Measurements from ENCODE around the gene PODXL.

Gene PODXL

DNA sequence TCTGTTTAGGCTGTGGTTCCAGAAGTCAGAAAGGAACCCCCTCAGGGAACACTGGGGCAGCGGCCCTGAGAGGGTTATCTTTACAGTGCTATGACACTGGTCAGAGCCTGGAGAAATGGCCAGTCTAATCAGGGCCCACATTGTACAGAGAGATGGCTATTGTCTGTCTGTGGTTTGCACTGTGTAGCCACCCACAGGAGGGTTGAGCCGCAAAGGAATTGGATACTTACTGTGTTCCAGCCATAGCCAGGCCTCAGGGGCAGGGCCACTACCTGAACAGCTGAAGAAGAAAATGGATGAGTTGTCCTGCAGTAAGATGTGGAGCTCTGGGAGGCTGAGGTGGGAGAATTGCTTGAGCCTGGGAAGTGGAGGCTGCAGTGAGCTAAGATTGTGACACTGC lies 47.5 kb upstream of the PODXL start:
- H3K27ac ChIP-seq (ENCODE audit: low read depth, low read length), result no peak overlapping the region
- H3F3A ChIP-seq (ENCODE audit: insufficient read depth), result no peaks in the 10 kb centered on the region
- no peak overlapping the region for H3K4me2 ChIP-seq (ENCODE audit: low read depth, low read length, poor library complexity, severe bottlenecking)
- H2AFZ ChIP-seq (ENCODE audit: low read depth, low read length, severe bottlenecking), result no peak overlapping the region
- H3K36me3 ChIP-seq (ENCODE audit: low read length), result no peaks in the 10 kb centered on the region
- no peaks in the 10 kb centered on the region for H4K20me1 ChIP-seq (ENCODE audit: low read depth, low read length)
- TF ChIP-seq EZH2phosphoT487 (conservative IDR thresholded peaks at IDR 0.05; ENCODE audit: low read length), result no peak
- TF ChIP-seq, protein P1, sequence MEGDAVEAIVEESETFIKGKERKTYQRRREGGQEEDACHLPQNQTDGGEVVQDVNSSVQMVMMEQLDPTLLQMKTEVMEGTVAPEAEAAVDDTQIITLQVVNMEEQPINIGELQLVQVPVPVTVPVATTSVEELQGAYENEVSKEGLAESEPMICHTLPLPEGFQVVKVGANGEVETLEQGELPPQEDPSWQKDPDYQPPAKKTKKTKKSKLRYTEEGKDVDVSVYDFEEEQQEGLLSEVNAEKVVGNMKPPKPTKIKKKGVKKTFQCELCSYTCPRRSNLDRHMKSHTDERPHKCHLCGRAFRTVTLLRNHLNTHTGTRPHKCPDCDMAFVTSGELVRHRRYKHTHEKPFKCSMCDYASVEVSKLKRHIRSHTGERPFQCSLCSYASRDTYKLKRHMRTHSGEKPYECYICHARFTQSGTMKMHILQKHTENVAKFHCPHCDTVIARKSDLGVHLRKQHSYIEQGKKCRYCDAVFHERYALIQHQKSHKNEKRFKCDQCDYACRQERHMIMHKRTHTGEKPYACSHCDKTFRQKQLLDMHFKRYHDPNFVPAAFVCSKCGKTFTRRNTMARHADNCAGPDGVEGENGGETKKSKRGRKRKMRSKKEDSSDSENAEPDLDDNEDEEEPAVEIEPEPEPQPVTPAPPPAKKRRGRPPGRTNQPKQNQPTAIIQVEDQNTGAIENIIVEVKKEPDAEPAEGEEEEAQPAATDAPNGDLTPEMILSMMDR (IDR thresholded peaks at IDR 0.05; ENCODE audit: insufficient read depth, low read length, poor library complexity, severe bottlenecking), result no peak
- H3K9me2 ChIP-seq (replicated peaks; ENCODE audit: insufficient read depth, low read length), result no peaks in the 10 kb centered on the region
- H3K9me3 ChIP-seq (ENCODE audit: insufficient read depth, low read length), result no peaks in the 10 kb centered on the region
- no peak overlapping the region for H3K4me3 ChIP-seq (ENCODE audit: insufficient read depth, low read length, poor library complexity, severe bottlenecking)
- no peak overlapping the region for H3K9ac ChIP-seq (ENCODE audit: low read length)
- no peaks in the 10 kb centered on the region for H3K27me3 ChIP-seq (ENCODE audit: low read length)
- H3K79me2 ChIP-seq (ENCODE audit: insufficient read depth, low read length), result no peaks in the 10 kb centered on the region

DNA sequence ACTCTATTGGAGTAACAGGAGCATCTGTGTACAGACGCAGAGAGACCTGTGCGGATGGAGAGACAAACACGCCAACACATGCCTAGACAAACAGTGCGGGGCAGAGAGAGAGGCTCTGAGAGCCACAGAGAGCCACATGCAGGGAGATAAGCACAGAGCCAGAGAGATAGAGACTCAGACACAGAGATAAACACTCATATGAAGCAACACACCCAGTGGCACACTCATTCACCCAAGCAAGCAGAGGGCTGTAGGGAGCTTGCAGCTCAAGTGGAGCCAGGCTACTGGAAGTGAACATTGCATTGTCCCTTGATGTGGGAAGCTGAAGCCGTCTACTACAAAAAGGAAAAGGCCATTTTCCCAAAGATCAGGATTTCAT lies 46.6 kb upstream of the PODXL start:
- TF ChIP-seq, protein P1 (IDR thresholded peaks at IDR 0.05; ENCODE audit: insufficient read depth, low read length, poor library complexity, severe bottlenecking), result no peak
- TF ChIP-seq EZH2phosphoT487 (conservative IDR thresholded peaks at IDR 0.05; ENCODE audit: low read length), result no peak
- no peak overlapping the region for H2AFZ ChIP-seq (ENCODE audit: low read depth, low read length, severe bottlenecking)
- no peak overlapping the region for H3K9ac ChIP-seq (ENCODE audit: low read length)
- no peaks in the 10 kb centered on the region for H3K36me3 ChIP-seq (ENCODE audit: low read length)
- H3K4me3 ChIP-seq (ENCODE audit: insufficient read depth, low read length, poor library complexity, severe bottlenecking), result no peak overlapping the region
- H3K9me2 ChIP-seq (replicated peaks; ENCODE audit: insufficient read depth, low read length), result no peaks in the 10 kb centered on the region
- no peaks in the 10 kb centered on the region for H3F3A ChIP-seq (ENCODE audit: insufficient read depth)
- H3K27ac ChIP-seq (ENCODE audit: low read depth, low read length), result no peak overlapping the region
- no peaks in the 10 kb centered on the region for H3K79me2 ChIP-seq (ENCODE audit: insufficient read depth, low read length)
- no peaks in the 10 kb centered on the region for H4K20me1 ChIP-seq (ENCODE audit: low read depth, low read length)
- no peak overlapping the region for H3K4me2 ChIP-seq (ENCODE audit: low read depth, low read length, poor library complexity, severe bottlenecking)
- no peaks in the 10 kb centered on the region for H3K27me3 ChIP-seq (ENCODE audit: low read length)
- no peaks in the 10 kb centered on the region for H3K9me3 ChIP-seq (ENCODE audit: insufficient read depth, low read length)

DNA sequence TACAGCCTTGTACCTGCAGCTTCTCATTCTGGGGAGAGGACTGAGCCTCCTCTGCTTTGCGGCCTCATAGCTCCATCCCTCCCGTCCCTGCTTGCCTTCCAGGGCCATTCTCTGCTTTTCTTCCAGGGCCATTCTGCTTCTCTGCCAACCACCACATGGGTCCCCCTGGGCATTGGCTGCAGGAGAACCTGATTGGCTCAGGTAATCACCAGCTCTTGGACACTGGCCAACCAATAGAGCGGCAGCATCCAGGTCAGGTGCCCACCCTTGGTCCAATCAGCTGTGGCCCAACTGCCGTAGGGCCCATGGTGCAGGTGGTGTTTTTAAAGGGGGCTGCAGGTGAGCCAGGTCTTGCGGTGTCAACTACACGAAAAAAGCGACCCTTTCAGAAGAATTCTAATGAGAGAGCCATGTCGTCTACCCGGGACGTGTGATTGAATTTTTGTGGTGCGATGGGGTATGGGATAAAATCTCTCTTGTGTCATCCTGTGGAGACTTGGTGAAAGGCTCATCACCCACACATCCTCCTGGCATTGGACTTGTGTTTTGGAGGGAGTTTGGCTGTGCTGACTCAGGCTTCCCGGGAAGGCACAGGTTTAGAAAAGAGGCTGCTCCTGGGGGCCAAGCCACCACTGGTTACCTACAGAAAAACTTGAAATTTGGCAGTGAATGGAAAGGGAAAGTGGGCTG lies 46.0 kb upstream of the PODXL start:
- no peaks in the 10 kb centered on the region for H3K9me2 ChIP-seq (replicated peaks; ENCODE audit: insufficient read depth, low read length)
- H3K27me3 ChIP-seq (ENCODE audit: low read length), result no peaks in the 10 kb centered on the region
- H3K4me2 ChIP-seq (ENCODE audit: low read depth, low read length, poor library complexity, severe bottlenecking), result no peak overlapping the region
- H3K27ac ChIP-seq (ENCODE audit: low read depth, low read length), result no peak overlapping the region
- H3K9ac ChIP-seq (ENCODE audit: low read length), result no peak overlapping the region
- no peak overlapping the region for H3K4me3 ChIP-seq (ENCODE audit: insufficient read depth, low read length, poor library complexity, severe bottlenecking)
- TF ChIP-seq, protein P1 (IDR thresholded peaks at IDR 0.05; ENCODE audit: insufficient read depth, low read length, poor library complexity, severe bottlenecking), result no peak
- no peak for TF ChIP-seq EZH2phosphoT487 (conservative IDR thresholded peaks at IDR 0.05; ENCODE audit: low read length)
- H3K36me3 ChIP-seq (ENCODE audit: low read length), result no peaks in the 10 kb centered on the region
- H3K9me3 ChIP-seq (ENCODE audit: insufficient read depth, low read length), result no peaks in the 10 kb centered on the region
- no peaks in the 10 kb centered on the region for H3K79me2 ChIP-seq (ENCODE audit: insufficient read depth, low read length)
- no peaks in the 10 kb centered on the region for H4K20me1 ChIP-seq (ENCODE audit: low read depth, low read length)
- no peaks in the 10 kb centered on the region for H3F3A ChIP-seq (ENCODE audit: insufficient read depth)
- no peak overlapping the region for H2AFZ ChIP-seq (ENCODE audit: low read depth, low read length, severe bottlenecking)

All from SU-DHL-6 (cell line).